ENCODE measurements around the gene NATD1. TPM values are rescaled to one million over a fixed set of nuclear protein-coding genes. Genes with fewer than 3 reads are reported as not detected.

The NATD1 gene
- total and polyA plus RNA-seq, 2 experiments from 2014 or later: 2.1 to 8.1 TPM

DNA sequence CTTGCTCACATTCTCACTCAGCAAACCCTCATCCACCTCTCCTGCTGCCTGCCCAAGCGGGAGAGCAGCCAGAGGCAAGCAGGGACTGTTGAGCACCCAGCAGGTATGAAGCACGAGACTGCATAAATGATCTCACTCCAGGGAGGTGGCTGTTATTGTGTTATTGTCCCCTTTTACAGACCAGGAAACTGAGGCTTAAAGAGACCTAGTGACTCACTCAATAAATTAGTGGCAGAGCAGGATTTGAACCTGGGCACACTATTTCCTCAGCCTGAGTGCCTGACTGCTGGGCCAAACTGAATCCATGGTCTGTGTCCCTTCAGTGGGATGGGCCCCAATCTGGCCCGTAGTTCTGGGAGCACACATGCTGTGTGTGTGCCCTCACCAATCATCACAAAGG lies 19.0 kb upstream of the NATD1 start:
- Mint-ChIP-seq H3K27ac (no peak overlapping the region), H3K27me3 (ENCODE audit: insufficient read depth, low read depth, poor library complexity) (peaks cover 25% of the 10 kb centered on the region), H3K4me1 (peaks cover 13% of the 10 kb centered on the region), H3K36me3 (ENCODE audit: low read depth) (no peaks in the 10 kb centered on the region; the same call in 2 of the 3 replicates), H3K4me3 (no peak overlapping the region), H3K9me3 (peaks cover 3% of the 10 kb centered on the region; the same call in 1 of the 3 replicates)
- TF ChIP-seq POLR2AphosphoS5 (IDR thresholded peaks at IDR 0.05; ENCODE audit: low read depth) (no peak), CREB1 (CRISPR knock-in tag; IDR thresholded peaks at IDR 0.05; ENCODE audit: low read depth) (no peak), STAT1 (IDR thresholded peaks at IDR 0.05; ENCODE audit: unreplicated experiment) (no peak), NANOG (IDR thresholded peaks at IDR 0.05; ENCODE audit: borderline replicate concordance) (no peak), ZNF114 (CRISPR knock-in tag; IDR thresholded peaks at IDR 0.05) (no peak), EZH2phosphoT487 (IDR thresholded peaks at IDR 0.05; ENCODE audit: unreplicated experiment) (no peak), JUNB (IDR thresholded peaks at IDR 0.05; ENCODE audit: unreplicated experiment) (no peak), ZNF331 (CRISPR knock-in tag; IDR thresholded peaks at IDR 0.05; ENCODE audit: low read depth) (no peak), EZH2 (IDR thresholded peaks at IDR 0.05; ENCODE audit: low read depth, unreplicated experiment) (no peak)
- TF ChIP-seq, protein P1, sequence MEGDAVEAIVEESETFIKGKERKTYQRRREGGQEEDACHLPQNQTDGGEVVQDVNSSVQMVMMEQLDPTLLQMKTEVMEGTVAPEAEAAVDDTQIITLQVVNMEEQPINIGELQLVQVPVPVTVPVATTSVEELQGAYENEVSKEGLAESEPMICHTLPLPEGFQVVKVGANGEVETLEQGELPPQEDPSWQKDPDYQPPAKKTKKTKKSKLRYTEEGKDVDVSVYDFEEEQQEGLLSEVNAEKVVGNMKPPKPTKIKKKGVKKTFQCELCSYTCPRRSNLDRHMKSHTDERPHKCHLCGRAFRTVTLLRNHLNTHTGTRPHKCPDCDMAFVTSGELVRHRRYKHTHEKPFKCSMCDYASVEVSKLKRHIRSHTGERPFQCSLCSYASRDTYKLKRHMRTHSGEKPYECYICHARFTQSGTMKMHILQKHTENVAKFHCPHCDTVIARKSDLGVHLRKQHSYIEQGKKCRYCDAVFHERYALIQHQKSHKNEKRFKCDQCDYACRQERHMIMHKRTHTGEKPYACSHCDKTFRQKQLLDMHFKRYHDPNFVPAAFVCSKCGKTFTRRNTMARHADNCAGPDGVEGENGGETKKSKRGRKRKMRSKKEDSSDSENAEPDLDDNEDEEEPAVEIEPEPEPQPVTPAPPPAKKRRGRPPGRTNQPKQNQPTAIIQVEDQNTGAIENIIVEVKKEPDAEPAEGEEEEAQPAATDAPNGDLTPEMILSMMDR (conservative IDR thresholded peaks at IDR 0.05; ENCODE audit: low read depth in 2 of 2): no peak
- TF ChIP-seq, protein P2, sequence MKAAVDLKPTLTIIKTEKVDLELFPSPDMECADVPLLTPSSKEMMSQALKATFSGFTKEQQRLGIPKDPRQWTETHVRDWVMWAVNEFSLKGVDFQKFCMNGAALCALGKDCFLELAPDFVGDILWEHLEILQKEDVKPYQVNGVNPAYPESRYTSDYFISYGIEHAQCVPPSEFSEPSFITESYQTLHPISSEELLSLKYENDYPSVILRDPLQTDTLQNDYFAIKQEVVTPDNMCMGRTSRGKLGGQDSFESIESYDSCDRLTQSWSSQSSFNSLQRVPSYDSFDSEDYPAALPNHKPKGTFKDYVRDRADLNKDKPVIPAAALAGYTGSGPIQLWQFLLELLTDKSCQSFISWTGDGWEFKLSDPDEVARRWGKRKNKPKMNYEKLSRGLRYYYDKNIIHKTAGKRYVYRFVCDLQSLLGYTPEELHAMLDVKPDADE (IDR thresholded peaks at IDR 0.05): no peak
- TF ChIP-seq, protein P3, sequence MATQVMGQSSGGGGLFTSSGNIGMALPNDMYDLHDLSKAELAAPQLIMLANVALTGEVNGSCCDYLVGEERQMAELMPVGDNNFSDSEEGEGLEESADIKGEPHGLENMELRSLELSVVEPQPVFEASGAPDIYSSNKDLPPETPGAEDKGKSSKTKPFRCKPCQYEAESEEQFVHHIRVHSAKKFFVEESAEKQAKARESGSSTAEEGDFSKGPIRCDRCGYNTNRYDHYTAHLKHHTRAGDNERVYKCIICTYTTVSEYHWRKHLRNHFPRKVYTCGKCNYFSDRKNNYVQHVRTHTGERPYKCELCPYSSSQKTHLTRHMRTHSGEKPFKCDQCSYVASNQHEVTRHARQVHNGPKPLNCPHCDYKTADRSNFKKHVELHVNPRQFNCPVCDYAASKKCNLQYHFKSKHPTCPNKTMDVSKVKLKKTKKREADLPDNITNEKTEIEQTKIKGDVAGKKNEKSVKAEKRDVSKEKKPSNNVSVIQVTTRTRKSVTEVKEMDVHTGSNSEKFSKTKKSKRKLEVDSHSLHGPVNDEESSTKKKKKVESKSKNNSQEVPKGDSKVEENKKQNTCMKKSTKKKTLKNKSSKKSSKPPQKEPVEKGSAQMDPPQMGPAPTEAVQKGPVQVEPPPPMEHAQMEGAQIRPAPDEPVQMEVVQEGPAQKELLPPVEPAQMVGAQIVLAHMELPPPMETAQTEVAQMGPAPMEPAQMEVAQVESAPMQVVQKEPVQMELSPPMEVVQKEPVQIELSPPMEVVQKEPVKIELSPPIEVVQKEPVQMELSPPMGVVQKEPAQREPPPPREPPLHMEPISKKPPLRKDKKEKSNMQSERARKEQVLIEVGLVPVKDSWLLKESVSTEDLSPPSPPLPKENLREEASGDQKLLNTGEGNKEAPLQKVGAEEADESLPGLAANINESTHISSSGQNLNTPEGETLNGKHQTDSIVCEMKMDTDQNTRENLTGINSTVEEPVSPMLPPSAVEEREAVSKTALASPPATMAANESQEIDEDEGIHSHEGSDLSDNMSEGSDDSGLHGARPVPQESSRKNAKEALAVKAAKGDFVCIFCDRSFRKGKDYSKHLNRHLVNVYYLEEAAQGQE (IDR thresholded peaks at IDR 0.05; ENCODE audit: unreplicated experiment): no peak
- TF ChIP-seq, protein P4, sequence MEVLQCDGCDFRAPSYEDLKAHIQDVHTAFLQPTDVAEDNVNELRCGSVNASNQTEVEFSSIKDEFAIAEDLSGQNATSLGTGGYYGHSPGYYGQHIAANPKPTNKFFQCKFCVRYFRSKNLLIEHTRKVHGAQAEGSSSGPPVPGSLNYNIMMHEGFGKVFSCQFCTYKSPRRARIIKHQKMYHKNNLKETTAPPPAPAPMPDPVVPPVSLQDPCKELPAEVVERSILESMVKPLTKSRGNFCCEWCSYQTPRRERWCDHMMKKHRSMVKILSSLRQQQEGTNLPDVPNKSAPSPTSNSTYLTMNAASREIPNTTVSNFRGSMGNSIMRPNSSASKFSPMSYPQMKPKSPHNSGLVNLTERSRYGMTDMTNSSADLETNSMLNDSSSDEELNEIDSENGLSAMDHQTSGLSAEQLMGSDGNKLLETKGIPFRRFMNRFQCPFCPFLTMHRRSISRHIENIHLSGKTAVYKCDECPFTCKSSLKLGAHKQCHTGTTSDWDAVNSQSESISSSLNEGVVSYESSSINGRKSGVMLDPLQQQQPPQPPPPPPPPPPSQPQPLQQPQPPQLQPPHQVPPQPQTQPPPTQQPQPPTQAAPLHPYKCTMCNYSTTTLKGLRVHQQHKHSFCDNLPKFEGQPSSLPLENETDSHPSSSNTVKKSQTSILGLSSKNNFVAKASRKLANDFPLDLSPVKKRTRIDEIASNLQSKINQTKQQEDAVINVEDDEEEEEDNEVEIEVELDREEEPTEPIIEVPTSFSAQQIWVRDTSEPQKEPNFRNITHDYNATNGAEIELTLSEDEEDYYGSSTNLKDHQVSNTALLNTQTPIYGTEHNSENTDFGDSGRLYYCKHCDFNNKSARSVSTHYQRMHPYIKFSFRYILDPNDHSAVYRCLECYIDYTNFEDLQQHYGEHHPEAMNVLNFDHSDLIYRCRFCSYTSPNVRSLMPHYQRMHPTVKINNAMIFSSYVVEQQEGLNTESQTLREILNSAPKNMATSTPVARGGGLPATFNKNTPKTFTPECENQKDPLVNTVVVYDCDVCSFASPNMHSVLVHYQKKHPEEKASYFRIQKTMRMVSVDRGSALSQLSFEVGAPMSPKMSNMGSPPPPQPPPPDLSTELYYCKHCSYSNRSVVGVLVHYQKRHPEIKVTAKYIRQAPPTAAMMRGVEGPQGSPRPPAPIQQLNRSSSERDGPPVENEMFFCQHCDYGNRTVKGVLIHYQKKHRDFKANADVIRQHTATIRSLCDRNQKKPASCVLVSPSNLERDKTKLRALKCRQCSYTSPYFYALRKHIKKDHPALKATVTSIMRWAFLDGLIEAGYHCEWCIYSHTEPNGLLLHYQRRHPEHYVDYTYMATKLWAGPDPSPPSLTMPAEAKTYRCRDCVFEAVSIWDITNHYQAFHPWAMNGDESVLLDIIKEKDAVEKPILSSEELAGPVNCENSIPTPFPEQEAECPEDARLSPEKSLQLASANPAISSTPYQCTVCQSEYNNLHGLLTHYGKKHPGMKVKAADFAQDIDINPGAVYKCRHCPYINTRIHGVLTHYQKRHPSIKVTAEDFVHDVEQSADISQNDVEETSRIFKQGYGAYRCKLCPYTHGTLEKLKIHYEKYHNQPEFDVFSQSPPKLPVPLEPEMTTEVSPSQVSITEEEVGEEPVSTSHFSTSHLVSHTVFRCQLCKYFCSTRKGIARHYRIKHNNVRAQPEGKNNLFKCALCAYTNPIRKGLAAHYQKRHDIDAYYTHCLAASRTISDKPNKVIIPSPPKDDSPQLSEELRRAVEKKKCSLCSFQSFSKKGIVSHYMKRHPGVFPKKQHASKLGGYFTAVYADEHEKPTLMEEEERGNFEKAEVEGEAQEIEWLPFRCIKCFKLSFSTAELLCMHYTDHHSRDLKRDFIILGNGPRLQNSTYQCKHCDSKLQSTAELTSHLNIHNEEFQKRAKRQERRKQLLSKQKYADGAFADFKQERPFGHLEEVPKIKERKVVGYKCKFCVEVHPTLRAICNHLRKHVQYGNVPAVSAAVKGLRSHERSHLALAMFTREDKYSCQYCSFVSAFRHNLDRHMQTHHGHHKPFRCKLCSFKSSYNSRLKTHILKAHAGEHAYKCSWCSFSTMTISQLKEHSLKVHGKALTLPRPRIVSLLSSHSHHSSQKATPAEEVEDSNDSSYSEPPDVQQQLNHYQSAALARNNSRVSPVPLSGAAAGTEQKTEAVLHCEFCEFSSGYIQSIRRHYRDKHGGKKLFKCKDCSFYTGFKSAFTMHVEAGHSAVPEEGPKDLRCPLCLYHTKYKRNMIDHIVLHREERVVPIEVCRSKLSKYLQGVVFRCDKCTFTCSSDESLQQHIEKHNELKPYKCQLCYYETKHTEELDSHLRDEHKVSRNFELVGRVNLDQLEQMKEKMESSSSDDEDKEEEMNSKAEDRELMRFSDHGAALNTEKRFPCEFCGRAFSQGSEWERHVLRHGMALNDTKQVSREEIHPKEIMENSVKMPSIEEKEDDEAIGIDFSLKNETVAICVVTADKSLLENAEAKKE (CRISPR knock-in tag; IDR thresholded peaks at IDR 0.05): no peak
- Histone ChIP-seq H2AFZ (no peak overlapping the region), H4K20me1 (replicated peaks; ENCODE audit: insufficient read depth) (no peaks in the 10 kb centered on the region), H3K27ac (ENCODE audit: low read depth) (no peak overlapping the region), H3K4me2 (no peak overlapping the region), H3K79me2 (replicated peaks; ENCODE audit: insufficient read depth) (no peaks in the 10 kb centered on the region), H3K4me1 (ENCODE audit: insufficient read depth) (peaks cover 10% of the 10 kb centered on the region), H3F3A (replicated peaks; ENCODE audit: low read depth) (0 out of 2 replicates have a peak, but pooled peaks cover 3% of the 10 kb centered on the region), H3K9me2 (ENCODE audit: insufficient read depth) (no peaks in the 10 kb centered on the region), H3K36me3 (ENCODE audit: insufficient read depth) (no peaks in the 10 kb centered on the region), H3K4me3 (no peak overlapping the region), H3K27me3 (ENCODE audit: insufficient read depth) (peaks cover 28% of the 10 kb centered on the region)
- ATAC-seq (no peak), DNase-seq (ENCODE audit: low spot score) (no peak)

All from GM23338 (cell line).